ENCODE data around the gene NOS3. TPM values are rescaled to one million over a fixed set of nuclear protein-coding genes. Genes with fewer than 3 reads are reported as not detected.

The NOS3 gene
- total RNA-seq, 1 donor from 2014 or later = 1.8 TPM

DNA sequence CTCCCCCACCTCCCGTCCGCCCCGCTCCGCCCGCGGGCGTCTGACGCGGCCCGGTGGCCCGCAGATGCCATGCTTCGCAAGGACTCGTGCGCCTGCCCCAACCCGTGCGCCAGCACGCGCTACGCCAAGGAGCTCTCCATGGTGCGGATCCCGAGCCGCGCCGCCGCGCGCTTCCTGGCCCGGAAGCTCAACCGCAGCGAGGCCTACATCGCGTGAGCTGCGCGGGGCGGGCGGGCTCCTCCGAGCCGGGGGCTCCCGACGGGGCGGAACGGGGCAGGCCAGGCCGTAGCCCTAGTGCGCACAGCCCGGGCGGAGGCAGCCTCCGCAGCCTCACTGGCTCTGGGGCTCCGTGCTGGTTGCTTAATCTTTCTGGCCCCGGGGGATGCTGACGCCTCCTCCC lies 60.3 kb downstream of the NOS3 start:
- no peak overlapping the region for H2AFZ ChIP-seq (ENCODE audit: low read depth, low read length)

DNA sequence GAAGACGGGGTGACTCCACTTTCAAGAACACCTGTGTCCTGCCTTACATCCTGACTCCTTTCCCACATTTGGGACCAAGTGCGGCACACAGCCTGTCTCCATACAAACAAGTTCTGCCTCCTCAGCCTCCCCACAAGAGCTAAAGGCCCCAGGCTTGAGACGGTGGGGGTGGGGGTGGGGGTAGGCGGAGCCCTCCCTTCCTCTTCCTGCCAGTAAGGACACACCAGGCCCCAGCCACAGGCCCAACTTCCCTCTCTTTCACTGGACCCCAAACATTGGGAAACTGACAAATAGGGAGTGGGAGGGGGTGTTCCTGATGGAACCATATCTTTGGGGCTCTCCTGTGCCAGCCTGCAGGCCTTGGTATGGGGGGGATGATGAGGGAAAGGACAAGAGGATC lies 62.3 kb downstream of the NOS3 start:
- Mint-ChIP-seq H3K4me3 (ENCODE audit: unreplicated experiment) (no peak overlapping the region), H3K27ac (ENCODE audit: unreplicated experiment) (no peak overlapping the region), H3K36me3 (ENCODE audit: low read depth, unreplicated experiment) (peaks cover 21% of the 10 kb centered on the region), H3K27me3 (ENCODE audit: low read depth, unreplicated experiment) (peaks cover 18% of the 10 kb centered on the region), H3K4me1 (ENCODE audit: low read depth, unreplicated experiment) (peaks cover 10% of the 10 kb centered on the region), H3K9me3 (ENCODE audit: unreplicated experiment) (peaks cover 1% of the 10 kb centered on the region)
- Histone ChIP-seq H3K9ac (ENCODE audit: low read length) (no peak overlapping the region), H3K36me3 (ENCODE audit: insufficient read depth, low read length) (no peaks in the 10 kb centered on the region), H3K27me3 (ENCODE audit: insufficient read depth, low read length) (peaks cover 5% of the 10 kb centered on the region), H3K9me3 (ENCODE audit: insufficient read depth, low read depth, low read length) (no peaks in the 10 kb centered on the region), H2AFZ (ENCODE audit: low read depth, low read length) (no peak overlapping the region), H3K79me2 (ENCODE audit: insufficient read depth, low read length) (no peaks in the 10 kb centered on the region), H3K4me1 (ENCODE audit: insufficient read depth, low read length) (peaks cover 11% of the 10 kb centered on the region), H3K27ac (ENCODE audit: low read depth, low read length) (no peak overlapping the region), H4K20me1 (ENCODE audit: insufficient read depth, low read length) (peaks cover 27% of the 10 kb centered on the region), H3K4me3 (ENCODE audit: insufficient read depth, low read depth, low read length) (no peak overlapping the region), H3K4me2 (ENCODE audit: low read length) (no peak overlapping the region)
- FAIRE-seq = no peak
- no peak for TF ChIP-seq EZH2 (IDR thresholded peaks at IDR 0.05; ENCODE audit: insufficient read depth, low read length)
- TF ChIP-seq, protein P1, sequence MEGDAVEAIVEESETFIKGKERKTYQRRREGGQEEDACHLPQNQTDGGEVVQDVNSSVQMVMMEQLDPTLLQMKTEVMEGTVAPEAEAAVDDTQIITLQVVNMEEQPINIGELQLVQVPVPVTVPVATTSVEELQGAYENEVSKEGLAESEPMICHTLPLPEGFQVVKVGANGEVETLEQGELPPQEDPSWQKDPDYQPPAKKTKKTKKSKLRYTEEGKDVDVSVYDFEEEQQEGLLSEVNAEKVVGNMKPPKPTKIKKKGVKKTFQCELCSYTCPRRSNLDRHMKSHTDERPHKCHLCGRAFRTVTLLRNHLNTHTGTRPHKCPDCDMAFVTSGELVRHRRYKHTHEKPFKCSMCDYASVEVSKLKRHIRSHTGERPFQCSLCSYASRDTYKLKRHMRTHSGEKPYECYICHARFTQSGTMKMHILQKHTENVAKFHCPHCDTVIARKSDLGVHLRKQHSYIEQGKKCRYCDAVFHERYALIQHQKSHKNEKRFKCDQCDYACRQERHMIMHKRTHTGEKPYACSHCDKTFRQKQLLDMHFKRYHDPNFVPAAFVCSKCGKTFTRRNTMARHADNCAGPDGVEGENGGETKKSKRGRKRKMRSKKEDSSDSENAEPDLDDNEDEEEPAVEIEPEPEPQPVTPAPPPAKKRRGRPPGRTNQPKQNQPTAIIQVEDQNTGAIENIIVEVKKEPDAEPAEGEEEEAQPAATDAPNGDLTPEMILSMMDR (IDR thresholded peaks at IDR 0.05; ENCODE audit: insufficient read depth, low read depth, low read length) = no peak
- no peak for DNase-seq (ENCODE audit: low read depth)

More for the DNA sequence above, 60.3 kb downstream of the NOS3 start:
- H3K9ac ChIP-seq (ENCODE audit: low read length) = no peak overlapping the region
- TF ChIP-seq, protein P1 (IDR thresholded peaks at IDR 0.05; ENCODE audit: insufficient read depth, low read depth, low read length) = no peak
- no peak for TF ChIP-seq EZH2 (IDR thresholded peaks at IDR 0.05; ENCODE audit: insufficient read depth, low read length)
- Mint-ChIP-seq H3K27me3 (ENCODE audit: low read depth, unreplicated experiment) (peaks cover 18% of the 10 kb centered on the region), H3K36me3 (ENCODE audit: low read depth, unreplicated experiment) (peaks cover 21% of the 10 kb centered on the region), H3K4me3 (ENCODE audit: unreplicated experiment) (no peak overlapping the region), H3K9me3 (ENCODE audit: unreplicated experiment) (peaks cover 1% of the 10 kb centered on the region), H3K4me1 (ENCODE audit: low read depth, unreplicated experiment) (peaks cover 4% of the 10 kb centered on the region), H3K27ac (ENCODE audit: unreplicated experiment) (no peak overlapping the region)
- no peak overlapping the region for H3K4me3 ChIP-seq (ENCODE audit: insufficient read depth, low read depth, low read length)
- peaks cover 27% of the 10 kb centered on the region for H4K20me1 ChIP-seq (ENCODE audit: insufficient read depth, low read length)
- no peaks in the 10 kb centered on the region for H3K79me2 ChIP-seq (ENCODE audit: insufficient read depth, low read length)
- H3K36me3 ChIP-seq (ENCODE audit: insufficient read depth, low read length) = no peaks in the 10 kb centered on the region
- no peaks in the 10 kb centered on the region for H3K9me3 ChIP-seq (ENCODE audit: insufficient read depth, low read depth, low read length)
- peaks cover 5% of the 10 kb centered on the region for H3K27me3 ChIP-seq (ENCODE audit: insufficient read depth, low read length)
- peaks cover 11% of the 10 kb centered on the region for H3K4me1 ChIP-seq (ENCODE audit: insufficient read depth, low read length)
- peak overlapping the region; percentile 63 for H3K4me2 ChIP-seq (ENCODE audit: low read length)
- peak; percentile 53 for DNase-seq (ENCODE audit: low read depth)
- H3K27ac ChIP-seq (ENCODE audit: low read depth, low read length) = no peak overlapping the region
- no peak for FAIRE-seq

DNA sequence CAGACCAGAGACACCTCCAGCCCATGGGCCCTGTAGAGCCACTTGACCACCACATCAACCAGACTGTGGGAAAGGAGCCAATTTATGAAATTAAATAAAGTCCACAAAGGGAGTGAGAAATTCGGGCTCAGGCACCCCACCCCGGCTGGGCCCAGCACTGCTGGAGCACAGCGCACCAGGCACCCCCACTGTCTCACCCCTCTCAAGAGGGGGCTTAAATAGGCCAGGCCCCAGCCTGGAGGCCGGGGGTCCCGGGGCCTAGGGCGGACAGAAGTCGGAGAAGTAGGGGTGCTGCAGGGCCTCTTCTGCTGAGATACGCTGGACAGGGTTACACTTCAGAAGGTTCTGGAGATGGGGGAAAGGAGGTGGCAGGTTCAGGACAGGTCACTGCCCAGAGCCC lies 62.9 kb downstream of the NOS3 start:
- DNase-seq (ENCODE audit: low read depth) (no peak), FAIRE-seq (no peak)
- peaks cover 1% of the 10 kb centered on the region for H3K9me3 Mint-ChIP-seq (ENCODE audit: unreplicated experiment)
- Histone ChIP-seq H3K36me3 (ENCODE audit: insufficient read depth, low read length) (no peaks in the 10 kb centered on the region), H3K9me3 (ENCODE audit: insufficient read depth, low read depth, low read length) (no peaks in the 10 kb centered on the region), H2AFZ (ENCODE audit: low read depth, low read length) (no peak overlapping the region), H3K27ac (ENCODE audit: low read depth, low read length) (no peak overlapping the region), H3K4me1 (ENCODE audit: insufficient read depth, low read length) (peaks cover 17% of the 10 kb centered on the region), H3K4me2 (ENCODE audit: low read length) (no peak overlapping the region), H3K9ac (ENCODE audit: low read length) (no peak overlapping the region), H4K20me1 (ENCODE audit: insufficient read depth, low read length) (peaks cover 27% of the 10 kb centered on the region), H3K27me3 (ENCODE audit: insufficient read depth, low read length) (peaks cover 5% of the 10 kb centered on the region), H3K79me2 (ENCODE audit: insufficient read depth, low read length) (no peaks in the 10 kb centered on the region), H3K4me3 (ENCODE audit: insufficient read depth, low read depth, low read length) (no peak overlapping the region)
- H3K36me3 Mint-ChIP-seq (ENCODE audit: low read depth, unreplicated experiment) = peaks cover 21% of the 10 kb centered on the region
- H3K27me3 Mint-ChIP-seq (ENCODE audit: low read depth, unreplicated experiment) = peaks cover 18% of the 10 kb centered on the region
- H3K4me3 Mint-ChIP-seq (ENCODE audit: unreplicated experiment) = no peak overlapping the region
- peaks cover 15% of the 10 kb centered on the region for H3K4me1 Mint-ChIP-seq (ENCODE audit: low read depth, unreplicated experiment)
- no peak overlapping the region for H3K27ac Mint-ChIP-seq (ENCODE audit: unreplicated experiment)
- TF ChIP-seq EZH2 (IDR thresholded peaks at IDR 0.05; ENCODE audit: insufficient read depth, low read length) = no peak
- TF ChIP-seq, protein P1 (IDR thresholded peaks at IDR 0.05; ENCODE audit: insufficient read depth, low read depth, low read length) = no peak

Measured in astrocyte (in vitro differentiated cells and primary cell).